ENCODE measurements around the gene RAMACL. TPM values are rescaled to one million over a fixed set of nuclear protein-coding genes. Genes with fewer than 3 reads are reported as not detected.

The RAMACL gene
- total and polyA plus RNA-seq, 2 of the 13 experiments (the other 11 are each of a cell fraction or from before 2014, with no cell fraction given): 0.09 to 0.29 TPM

DNA sequence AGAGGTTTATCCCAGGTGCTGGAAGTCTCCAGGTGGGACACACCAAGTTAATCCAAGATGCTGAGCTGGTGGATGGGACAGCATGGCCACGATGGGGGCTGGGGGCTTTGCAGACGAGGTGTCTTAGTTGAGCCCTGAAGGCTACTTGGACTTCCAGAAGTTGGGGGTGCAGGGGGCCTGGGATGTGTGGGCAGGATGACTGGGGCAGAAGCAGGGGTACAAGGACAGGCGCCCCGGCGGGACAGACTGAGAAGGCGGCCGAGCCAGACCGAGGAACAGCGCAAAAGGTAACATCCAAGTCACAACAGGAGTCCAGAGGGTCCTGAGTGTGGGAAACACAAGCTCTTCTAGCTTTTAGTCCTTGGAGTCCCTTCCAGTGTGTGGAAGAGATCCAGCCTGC, 23.8 kb downstream of the RAMACL start (continued):
- TF ChIP-seq ZNF646 (CRISPR knock-in tag; IDR thresholded peaks at IDR 0.05): no peak

DNA sequence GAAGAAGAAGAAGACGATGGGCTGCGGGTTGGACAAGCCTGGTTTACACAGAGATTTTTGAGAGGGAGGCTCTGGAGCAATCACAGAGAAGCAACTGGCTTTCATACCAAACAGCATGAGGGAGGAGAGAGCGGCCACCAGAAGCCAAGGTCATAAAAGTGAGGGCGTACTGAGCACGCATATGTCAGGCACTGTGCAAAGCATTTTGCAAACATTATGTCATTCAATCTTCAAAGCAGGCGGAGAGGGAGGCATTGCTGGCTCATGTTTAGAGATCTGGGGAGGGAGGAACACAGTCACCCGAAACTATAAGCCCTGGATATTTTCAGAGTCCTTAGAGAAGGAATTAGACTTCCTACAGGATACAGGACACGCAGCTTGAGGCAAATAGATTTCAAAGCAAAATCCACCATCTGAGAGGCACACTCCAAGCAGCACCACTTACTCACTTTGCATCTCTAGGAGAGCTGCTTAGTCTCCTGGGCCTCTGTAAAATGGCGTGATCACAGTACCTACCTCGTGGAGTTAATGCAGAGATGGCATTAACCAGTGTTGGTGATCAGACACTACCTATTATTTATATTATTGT, 24.6 kb downstream of the RAMACL start:
- ATAC-seq (peak; percentile 25; the same call in 1 of the 3 replicates), FAIRE-seq (no peak), DNase-seq (ENCODE audit: low spot score) (peak; percentile 14)
- no peak for TF ChIP-seq ZNF430 (CRISPR knock-in tag; IDR thresholded peaks at IDR 0.05)
- no peak for TF ChIP-seq ZNF282 (IDR thresholded peaks at IDR 0.05; ENCODE audit: partially characterized antibody)
- no peak for TF ChIP-seq ZNF747 (CRISPR knock-in tag; IDR thresholded peaks at IDR 0.05; ENCODE audit: borderline replicate concordance)
- TF ChIP-seq, protein P1, sequence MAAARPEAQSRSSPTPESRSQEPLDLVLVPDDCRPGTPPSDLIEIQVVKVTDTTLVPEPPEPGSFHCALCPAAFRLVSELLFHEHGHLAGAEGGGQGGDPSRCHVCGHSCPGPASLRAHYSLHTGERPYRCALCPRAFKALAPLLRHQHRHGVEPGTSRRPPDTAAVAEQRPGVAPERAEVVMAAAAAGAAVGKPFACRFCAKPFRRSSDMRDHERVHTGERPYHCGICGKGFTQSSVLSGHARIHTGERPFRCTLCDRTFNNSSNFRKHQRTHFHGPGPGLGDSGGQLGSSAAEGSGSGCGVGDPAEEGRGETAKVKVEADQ (CRISPR knock-in tag; IDR thresholded peaks at IDR 0.05; ENCODE audit: borderline replicate concordance): no peak
- no peak for TF ChIP-seq ZNF792 (CRISPR knock-in tag; IDR thresholded peaks at IDR 0.05)
- ChIA-PET POLR2A (no interaction called here), CTCF (ENCODE audit: low intra/inter-chr PET ratio, low total read pairs) (no interaction called here)
- BruUV-seq (replicated peaks): no TSS peak
- Histone ChIP-seq H4K20me1 (ENCODE audit: insufficient read depth, low read length) (no peaks in the 10 kb centered on the region; the same call in 1 of the 2 replicates), H3K79me2 (ENCODE audit: insufficient read depth, low read length) (no peaks in the 10 kb centered on the region), H3K36me3 (replicated peaks in 1 of 2; ENCODE audit: control insufficient read depth in 1 of 2, insufficient read depth in 2 of 2, low read length in 2 of 2) (no peaks in the 10 kb centered on the region), H3K9me3 (ENCODE audit: low read length) (no peaks in the 10 kb centered on the region), H3K27me3 (ENCODE audit: control insufficient read depth in 1 of 2, insufficient read depth in 2 of 2, low read length in 2 of 2) (peaks cover 17 to 75% of the 10 kb centered on the region in 2 experiments; a peak in 3 of 5 replicates), H3K4me3 (replicated peaks in 1 of 3; ENCODE audit: insufficient read depth in 1 of 3, low read depth in 2 of 3, low read length in 3 of 3) (no peak overlapping the region), H3K4me1 (ENCODE audit: insufficient read depth, low read length) (no peaks in the 10 kb centered on the region), H2AFZ (ENCODE audit: low read length) (no peak overlapping the region), H3K27ac (ENCODE audit: extremely low read length, insufficient read depth, low read length) (no peak overlapping the region), H3K9ac (ENCODE audit: insufficient read depth, low read depth, low read length) (no peak overlapping the region), H3K4me2 (ENCODE audit: low read depth, low read length) (no peak overlapping the region)
- intact Hi-C loops (cut with micrococcal nuclease; ENCODE audit: unreplicated experiment): no loop called here
- 2% methylated on average over 10 of the region's 10 CpGs for WGBS (ENCODE audit: low lambda C conversion rate)
- in situ Hi-C loops (cut with HindIII; ENCODE audit: extremely low pct_ligation_motif_present, low pct_unique_long_range_greater_than_20kb): no loop called here

All from HepG2 (cell line).